ENCODE results near the gene C1orf141.
"Not testable (repeated sequence)": the region's sequence is repeated elsewhere in the genome, so short reads cannot be mapped to it uniquely, and the experiment has no call there.

C1orf141 gene

GRCh38 chr1:67072749-67073148, 62.0 kb downstream of the C1orf141 start:
- Histone ChIP-seq H3K27ac (no peak overlapping the region), H3K27me3 (ENCODE audit: control insufficient read depth, insufficient read depth, low read length) (no peaks in the 10 kb centered on the region), H3K79me2 (no peaks in the 10 kb centered on the region), H2AFZ (no peak overlapping the region), H3K36me3 (ENCODE audit: control insufficient read depth, insufficient read depth, low read length) (no peaks in the 10 kb centered on the region), H3K4me3 (ENCODE audit: low read depth, low read length) (no peak overlapping the region), H3K9ac (no peak overlapping the region), H3K9me3 (ENCODE audit: control insufficient read depth, low read length) (no peaks in the 10 kb centered on the region), H3K4me2 (ENCODE audit: low read length) (no peak overlapping the region), H3K4me1 (no peaks in the 10 kb centered on the region)
- TF ChIP-seq CTCF (IDR thresholded peaks at IDR 0.05): no peak

- not testable (repeated sequence) for H3K4me3 ChIP-seq (ENCODE audit: low read depth, low read length); H3K27ac ChIP-seq; H3K4me2 ChIP-seq (ENCODE audit: low read length); H3K9me3 ChIP-seq (ENCODE audit: control insufficient read depth, low read length); H3K27me3 ChIP-seq (ENCODE audit: control insufficient read depth, insufficient read depth, low read length); H3K4me1 ChIP-seq; H2AFZ ChIP-seq; H3K79me2 ChIP-seq; H3K36me3 ChIP-seq (ENCODE audit: control insufficient read depth, insufficient read depth, low read length); H3K9ac ChIP-seq
These were observed 67.1 kb downstream of the C1orf141 start for GRCh38 chr1:67067655-67068054.

GRCh38 chr1:67062412-67062811, 72.4 kb downstream of the C1orf141 start:
- TF ChIP-seq CTCF (IDR thresholded peaks at IDR 0.05): no peak
- no peak overlapping the region for H3K27ac ChIP-seq
- H3K4me2 ChIP-seq (ENCODE audit: low read length): no peak overlapping the region
- no peak overlapping the region for H2AFZ ChIP-seq
- no peaks in the 10 kb centered on the region for H3K27me3 ChIP-seq (ENCODE audit: control insufficient read depth, insufficient read depth, low read length)
- H3K9ac ChIP-seq: no peak overlapping the region
- no peaks in the 10 kb centered on the region for H3K36me3 ChIP-seq (ENCODE audit: control insufficient read depth, insufficient read depth, low read length)
- H3K79me2 ChIP-seq: no peaks in the 10 kb centered on the region
- no peaks in the 10 kb centered on the region for H3K4me1 ChIP-seq
- no peaks in the 10 kb centered on the region for H3K9me3 ChIP-seq (ENCODE audit: control insufficient read depth, low read length)
- H3K4me3 ChIP-seq (ENCODE audit: low read depth, low read length): no peak overlapping the region

- H3K27ac ChIP-seq: no peak overlapping the region
- H3K9ac ChIP-seq: no peak overlapping the region
- no peaks in the 10 kb centered on the region for H3K36me3 ChIP-seq (ENCODE audit: control insufficient read depth, insufficient read depth, low read length)
These were observed 73.5 kb downstream of the C1orf141 start for GRCh38 chr1:67061266-67061665.

GRCh38 chr1:67060811-67061218, 74.0 kb downstream of the C1orf141 start:
- no peak overlapping the region for H3K4me3 ChIP-seq (ENCODE audit: low read depth, low read length)
- H3K4me1 ChIP-seq: no peaks in the 10 kb centered on the region
- H3K27me3 ChIP-seq (ENCODE audit: control insufficient read depth, insufficient read depth, low read length): no peaks in the 10 kb centered on the region
- no peaks in the 10 kb centered on the region for H3K36me3 ChIP-seq (ENCODE audit: control insufficient read depth, insufficient read depth, low read length)
- no peak overlapping the region for H3K27ac ChIP-seq
- no peaks in the 10 kb centered on the region for H3K9me3 ChIP-seq (ENCODE audit: control insufficient read depth, low read length)
- no peak overlapping the region for H3K4me2 ChIP-seq (ENCODE audit: low read length)
- H3K79me2 ChIP-seq: no peaks in the 10 kb centered on the region
- no peak overlapping the region for H3K9ac ChIP-seq
- no peak overlapping the region for H2AFZ ChIP-seq
- TF ChIP-seq CTCF (IDR thresholded peaks at IDR 0.05): no peak

More at GRCh38 chr1:67061266-67061665, 73.5 kb downstream of the C1orf141 start:
- Histone ChIP-seq H3K4me2 (ENCODE audit: low read length) (no peak overlapping the region), H3K27me3 (ENCODE audit: control insufficient read depth, insufficient read depth, low read length) (no peaks in the 10 kb centered on the region), H3K4me3 (ENCODE audit: low read depth, low read length) (no peak overlapping the region), H2AFZ (no peak overlapping the region), H3K9me3 (ENCODE audit: control insufficient read depth, low read length) (no peaks in the 10 kb centered on the region), H3K4me1 (no peaks in the 10 kb centered on the region), H3K79me2 (no peaks in the 10 kb centered on the region)
- no peak for TF ChIP-seq CTCF (IDR thresholded peaks at IDR 0.05)
